ENCODE results near the gene ANGPTL1. TPM values are rescaled to one million over a fixed set of nuclear protein-coding genes. Genes with fewer than 3 reads are reported as not detected.
A peak's percentile ranks its signal among the peaks of the same experiment; 100 is the strongest.

Gene ANGPTL1
- total and polyA plus RNA-seq, 2 donors (not counting 1 experiment from before 2014, with no cell fraction given), result not detected

- H3K4me3 ChIP-seq (ENCODE audit: control extremely low read depth in 1 of 5, extremely low read depth in 1 of 5, insufficient read depth in 1 of 5, low read depth in 2 of 5, low read length in 4 of 5), result no peak overlapping the region
- H3K9ac ChIP-seq (ENCODE audit: low read length), result no peak overlapping the region
- DNase-seq (no peak), ATAC-seq (ENCODE audit: low read depth) (no peak)
- H3K79me2 ChIP-seq (ENCODE audit: control insufficient read depth, insufficient read depth, low read length), result no peaks in the 10 kb centered on the region
- no peak overlapping the region for H3K27ac Mint-ChIP-seq
- no peak overlapping the region for H3K4me2 ChIP-seq (replicated peaks; ENCODE audit: low read depth, low read length, poor library complexity, severe bottlenecking)
- TF ChIP-seq EZH2 (IDR thresholded peaks at IDR 0.05; ENCODE audit: borderline replicate concordance, insufficient read depth, low read depth, low read length, poor library complexity, severe bottlenecking) (no peak), CTCF (IDR thresholded peaks at IDR 0.05) (no peak)
- ChIA-PET CTCF (interaction anchor here (0.9 to 1.1 kb wide), 2 partner anchors 43 to 304 kb away, joined by 3 to 5 read pairs; no protein-coding TSS in a partner anchor), POLR2A (interaction anchor here (0.6 to 0.7 kb wide), 2 partner anchors 77 to 589 kb away, joined by 3 read pairs; no protein-coding TSS in a partner anchor)
- no CpG with 5 or more reads among the region's 2 CpGs for WGBS (ENCODE audit: insufficient coverage)
- H2AFZ ChIP-seq (ENCODE audit: insufficient read depth, low read depth, low read length, poor library complexity, severe bottlenecking), result no peak overlapping the region
- H3K27me3 Mint-ChIP-seq, result no peaks in the 10 kb centered on the region
- H3K27ac ChIP-seq (ENCODE audit: low read length in 2 of 2), result peak overlapping the region in 1 of 2 donors; percentile 29
- no peaks in the 10 kb centered on the region for H3K9me3 ChIP-seq (ENCODE audit: control extremely low read depth in 1 of 3, control insufficient read depth in 2 of 3, insufficient read depth in 1 of 3, low read length in 2 of 3)
- H3K9me3 Mint-ChIP-seq (ENCODE audit: insufficient read depth), result no peaks in the 10 kb centered on the region
- H4K20me1 ChIP-seq (ENCODE audit: control insufficient read depth, insufficient read depth, low read length, poor library complexity, severe bottlenecking), result peaks cover 4% of the 10 kb centered on the region
- no peaks in the 10 kb centered on the region for H3K4me1 ChIP-seq (ENCODE audit: control insufficient read depth in 2 of 2, insufficient read depth in 2 of 2, low read length in 2 of 2)
- peaks cover 14 to 67% of the 10 kb centered on the region in 2 experiments for H3K36me3 ChIP-seq (replicated peaks in 1 of 2; ENCODE audit: control extremely low read depth in 1 of 2, control insufficient read depth in 1 of 2, extremely low read depth in 1 of 2, insufficient read depth in 2 of 2, low read length in 1 of 2)
- intact Hi-C loops (cut with micrococcal nuclease), result no loop called here
- no peak overlapping the region for H3K4me3 Mint-ChIP-seq
- no peaks in the 10 kb centered on the region for H3K27me3 ChIP-seq (replicated peaks in 1 of 4; ENCODE audit: control extremely low read depth in 1 of 4, control insufficient read depth in 3 of 4, insufficient read depth in 4 of 4, low read length in 3 of 4)
- H3K4me1 Mint-ChIP-seq, result peaks cover 2% of the 10 kb centered on the region
Observed at GRCh38 chr1:178847396-178847849, 23.5 kb downstream of the ANGPTL1 start.

GRCh38 chr1:178846306-178846705 is 24.6 kb downstream of the ANGPTL1 start:
- H4K20me1 ChIP-seq (ENCODE audit: control insufficient read depth, insufficient read depth, low read length, poor library complexity, severe bottlenecking), result peaks cover 1% of the 10 kb centered on the region
- Mint-ChIP-seq H3K4me1 (no peaks in the 10 kb centered on the region), H3K4me3 (no peak overlapping the region), H3K27me3 (no peaks in the 10 kb centered on the region), H3K27ac (peak overlapping the region; percentile 10), H3K9me3 (ENCODE audit: insufficient read depth) (no peaks in the 10 kb centered on the region)
- H3K9ac ChIP-seq (ENCODE audit: low read length), result no peak overlapping the region
- ChIA-PET CTCF (no interaction called here), POLR2A (no interaction called here)
- intact Hi-C loops (cut with micrococcal nuclease), result no loop called here
- H3K27me3 ChIP-seq (replicated peaks in 1 of 4; ENCODE audit: control extremely low read depth in 1 of 4, control insufficient read depth in 3 of 4, insufficient read depth in 4 of 4, low read length in 3 of 4), result no peaks in the 10 kb centered on the region
- H3K36me3 ChIP-seq (replicated peaks in 1 of 2; ENCODE audit: control extremely low read depth in 1 of 2, control insufficient read depth in 1 of 2, extremely low read depth in 1 of 2, insufficient read depth in 2 of 2, low read length in 1 of 2), result peaks cover 13 to 56% of the 10 kb centered on the region in 2 experiments
- H2AFZ ChIP-seq (ENCODE audit: insufficient read depth, low read depth, low read length, poor library complexity, severe bottlenecking), result no peak overlapping the region
- TF ChIP-seq CTCF (IDR thresholded peaks at IDR 0.05), result no peak
- no peak for TF ChIP-seq EZH2 (IDR thresholded peaks at IDR 0.05; ENCODE audit: borderline replicate concordance, insufficient read depth, low read depth, low read length, poor library complexity, severe bottlenecking)
- no peaks in the 10 kb centered on the region for H3K4me1 ChIP-seq (ENCODE audit: control insufficient read depth in 2 of 2, insufficient read depth in 2 of 2, low read length in 2 of 2)
- DNase-seq (no peak), ATAC-seq (ENCODE audit: low read depth) (no peak)
- H3K27ac ChIP-seq (ENCODE audit: low read length in 2 of 2), result peak overlapping the region in 1 of 2 donors; percentile 49
- no peaks in the 10 kb centered on the region for H3K79me2 ChIP-seq (ENCODE audit: control insufficient read depth, insufficient read depth, low read length)
- no peak overlapping the region for H3K4me3 ChIP-seq (ENCODE audit: control extremely low read depth in 1 of 5, extremely low read depth in 1 of 5, insufficient read depth in 1 of 5, low read depth in 2 of 5, low read length in 4 of 5)
- H3K4me2 ChIP-seq (replicated peaks; ENCODE audit: low read depth, low read length, poor library complexity, severe bottlenecking), result no peak overlapping the region
- H3K9me3 ChIP-seq (ENCODE audit: control extremely low read depth in 1 of 3, control insufficient read depth in 2 of 3, insufficient read depth in 1 of 3, low read length in 2 of 3), result no peaks in the 10 kb centered on the region

Data from B cell (primary cell).